Measurements from ENCODE around the gene NFIB. TPM values are rescaled to one million over a fixed set of nuclear protein-coding genes. Genes with fewer than 3 reads are reported as not detected.

NFIB gene
- polyA plus RNA-seq, 1 experiment = 0.47 TPM

GRCh38 chr9:14331120-14331519, 17.2 kb upstream of the NFIB start:
- POLR2A ChIA-PET = no interaction called here
- TF ChIP-seq, protein P1, sequence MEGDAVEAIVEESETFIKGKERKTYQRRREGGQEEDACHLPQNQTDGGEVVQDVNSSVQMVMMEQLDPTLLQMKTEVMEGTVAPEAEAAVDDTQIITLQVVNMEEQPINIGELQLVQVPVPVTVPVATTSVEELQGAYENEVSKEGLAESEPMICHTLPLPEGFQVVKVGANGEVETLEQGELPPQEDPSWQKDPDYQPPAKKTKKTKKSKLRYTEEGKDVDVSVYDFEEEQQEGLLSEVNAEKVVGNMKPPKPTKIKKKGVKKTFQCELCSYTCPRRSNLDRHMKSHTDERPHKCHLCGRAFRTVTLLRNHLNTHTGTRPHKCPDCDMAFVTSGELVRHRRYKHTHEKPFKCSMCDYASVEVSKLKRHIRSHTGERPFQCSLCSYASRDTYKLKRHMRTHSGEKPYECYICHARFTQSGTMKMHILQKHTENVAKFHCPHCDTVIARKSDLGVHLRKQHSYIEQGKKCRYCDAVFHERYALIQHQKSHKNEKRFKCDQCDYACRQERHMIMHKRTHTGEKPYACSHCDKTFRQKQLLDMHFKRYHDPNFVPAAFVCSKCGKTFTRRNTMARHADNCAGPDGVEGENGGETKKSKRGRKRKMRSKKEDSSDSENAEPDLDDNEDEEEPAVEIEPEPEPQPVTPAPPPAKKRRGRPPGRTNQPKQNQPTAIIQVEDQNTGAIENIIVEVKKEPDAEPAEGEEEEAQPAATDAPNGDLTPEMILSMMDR (IDR thresholded peaks at IDR 0.05; ENCODE audit: insufficient read depth, low read depth, low read length) = no peak
- Histone ChIP-seq H3K4me3 (ENCODE audit: low read depth, low read length) (no peak overlapping the region), H3K36me3 (ENCODE audit: control insufficient read depth, insufficient read depth, low read length) (no peaks in the 10 kb centered on the region), H3K27me3 (ENCODE audit: control insufficient read depth, insufficient read depth, low read length) (peaks cover 8% of the 10 kb centered on the region)
- CTCF ChIA-PET = no interaction called here
- DNase-seq (ENCODE audit: low read depth) = no peak

DNA sequence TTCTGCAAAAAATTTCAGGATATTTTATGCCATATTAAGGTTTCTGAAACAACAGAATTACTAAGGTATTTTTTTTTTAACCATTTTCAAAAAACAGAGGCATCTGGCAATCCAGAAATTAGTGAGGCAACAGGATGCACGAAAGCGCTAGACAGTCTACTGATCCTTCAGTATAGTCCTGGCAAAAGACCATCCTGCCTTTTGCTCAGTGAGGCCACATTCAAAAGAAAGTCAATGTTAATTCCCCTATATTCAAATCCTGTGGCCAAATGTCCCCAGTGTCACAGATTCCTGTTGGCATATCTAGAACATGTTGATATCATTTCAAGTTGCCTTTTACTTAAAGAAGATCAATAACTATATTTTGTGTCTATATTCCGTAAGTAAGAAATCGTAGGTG, 13.1 kb upstream of the NFIB start:
- DNase-seq (ENCODE audit: low read depth) = no peak
- no peaks in the 10 kb centered on the region for H3K36me3 ChIP-seq (ENCODE audit: control insufficient read depth, insufficient read depth, low read length)
- no peak overlapping the region for H3K4me3 ChIP-seq (ENCODE audit: low read depth, low read length)
- H3K27me3 ChIP-seq (ENCODE audit: control insufficient read depth, insufficient read depth, low read length) = peaks cover 4% of the 10 kb centered on the region
- POLR2A ChIA-PET = no interaction called here
- CTCF ChIA-PET = interaction anchor here (0.6 to 1.1 kb wide), 2 partner anchors 27 to 86 kb away, joined by 3 to 4 read pairs; no protein-coding TSS in a partner anchor
- TF ChIP-seq, protein P1 (IDR thresholded peaks at IDR 0.05; ENCODE audit: insufficient read depth, low read depth, low read length) = no peak

- TF ChIP-seq, protein P1 (IDR thresholded peaks at IDR 0.05; ENCODE audit: insufficient read depth, low read depth, low read length) = no peak
- peak; percentile 7 for DNase-seq (ENCODE audit: low read depth)
- Histone ChIP-seq H3K27me3 (ENCODE audit: control insufficient read depth, insufficient read depth, low read length) (peaks cover 4% of the 10 kb centered on the region), H3K4me3 (ENCODE audit: low read depth, low read length) (no peak overlapping the region), H3K36me3 (ENCODE audit: control insufficient read depth, insufficient read depth, low read length) (no peaks in the 10 kb centered on the region)
- POLR2A ChIA-PET = no interaction called here
- CTCF ChIA-PET = interaction anchor here (0.6 to 1.1 kb wide), 2 partner anchors 27 to 86 kb away, joined by 3 to 4 read pairs; no protein-coding TSS in a partner anchor
These were observed 12.4 kb upstream of the NFIB start for GRCh38 chr9:14326264-14326826.

DNA sequence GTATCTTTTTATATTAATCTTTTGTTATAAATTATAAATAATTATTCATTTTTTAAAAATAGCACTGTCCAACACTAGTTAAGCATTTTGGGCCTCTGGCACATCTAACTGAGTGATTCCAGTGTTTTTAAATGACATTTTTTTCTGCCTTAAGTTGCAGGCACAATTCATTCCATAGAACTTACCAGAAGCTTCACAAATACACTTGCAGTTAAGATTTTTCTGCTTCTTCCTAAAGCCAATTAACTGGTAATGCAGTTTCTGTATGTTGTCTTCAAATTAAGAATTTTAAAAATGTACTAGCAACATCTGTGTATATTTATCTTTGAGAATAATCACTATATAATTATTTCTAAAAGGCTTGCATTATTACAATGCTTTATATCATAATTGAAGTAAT, 11.2 kb upstream of the NFIB start:
- no peak for DNase-seq (ENCODE audit: low read depth)
- ChIA-PET POLR2A (no interaction called here), CTCF (interaction anchor here (1.8 kb wide), 1 partner anchor 28 kb away, joined by 8 read pairs; no protein-coding TSS in a partner anchor)
- TF ChIP-seq, protein P1 (IDR thresholded peaks at IDR 0.05; ENCODE audit: insufficient read depth, low read depth, low read length) = no peak
- Histone ChIP-seq H3K36me3 (ENCODE audit: control insufficient read depth, insufficient read depth, low read length) (no peaks in the 10 kb centered on the region), H3K4me3 (ENCODE audit: low read depth, low read length) (no peak overlapping the region), H3K27me3 (ENCODE audit: control insufficient read depth, insufficient read depth, low read length) (peaks cover 4% of the 10 kb centered on the region)

GRCh38 chr9:14323985-14324650, 10.2 kb upstream of the NFIB start:
- Histone ChIP-seq H3K4me3 (ENCODE audit: low read depth, low read length) (no peak overlapping the region), H3K27me3 (ENCODE audit: control insufficient read depth, insufficient read depth, low read length) (peaks cover 4% of the 10 kb centered on the region), H3K36me3 (ENCODE audit: control insufficient read depth, insufficient read depth, low read length) (no peaks in the 10 kb centered on the region)
- ChIA-PET POLR2A (no interaction called here), CTCF (interaction anchor here (1.8 kb wide), 1 partner anchor 29 kb away, joined by 8 read pairs; no protein-coding TSS in a partner anchor)
- TF ChIP-seq, protein P1 (IDR thresholded peaks at IDR 0.05; ENCODE audit: insufficient read depth, low read depth, low read length) = no peak
- no peak for DNase-seq (ENCODE audit: low read depth)

Data from BJ (cell line).